Measurements from ENCODE around the gene SH3BP4. TPM values are rescaled to one million over a fixed set of nuclear protein-coding genes. Genes with fewer than 3 reads are reported as not detected.

Gene SH3BP4, protein sequence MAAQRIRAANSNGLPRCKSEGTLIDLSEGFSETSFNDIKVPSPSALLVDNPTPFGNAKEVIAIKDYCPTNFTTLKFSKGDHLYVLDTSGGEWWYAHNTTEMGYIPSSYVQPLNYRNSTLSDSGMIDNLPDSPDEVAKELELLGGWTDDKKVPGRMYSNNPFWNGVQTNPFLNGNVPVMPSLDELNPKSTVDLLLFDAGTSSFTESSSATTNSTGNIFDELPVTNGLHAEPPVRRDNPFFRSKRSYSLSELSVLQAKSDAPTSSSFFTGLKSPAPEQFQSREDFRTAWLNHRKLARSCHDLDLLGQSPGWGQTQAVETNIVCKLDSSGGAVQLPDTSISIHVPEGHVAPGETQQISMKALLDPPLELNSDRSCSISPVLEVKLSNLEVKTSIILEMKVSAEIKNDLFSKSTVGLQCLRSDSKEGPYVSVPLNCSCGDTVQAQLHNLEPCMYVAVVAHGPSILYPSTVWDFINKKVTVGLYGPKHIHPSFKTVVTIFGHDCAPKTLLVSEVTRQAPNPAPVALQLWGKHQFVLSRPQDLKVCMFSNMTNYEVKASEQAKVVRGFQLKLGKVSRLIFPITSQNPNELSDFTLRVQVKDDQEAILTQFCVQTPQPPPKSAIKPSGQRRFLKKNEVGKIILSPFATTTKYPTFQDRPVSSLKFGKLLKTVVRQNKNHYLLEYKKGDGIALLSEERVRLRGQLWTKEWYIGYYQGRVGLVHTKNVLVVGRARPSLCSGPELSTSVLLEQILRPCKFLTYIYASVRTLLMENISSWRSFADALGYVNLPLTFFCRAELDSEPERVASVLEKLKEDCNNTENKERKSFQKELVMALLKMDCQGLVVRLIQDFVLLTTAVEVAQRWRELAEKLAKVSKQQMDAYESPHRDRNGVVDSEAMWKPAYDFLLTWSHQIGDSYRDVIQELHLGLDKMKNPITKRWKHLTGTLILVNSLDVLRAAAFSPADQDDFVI
- 2.0 TPM for polyA plus RNA-seq

DNA sequence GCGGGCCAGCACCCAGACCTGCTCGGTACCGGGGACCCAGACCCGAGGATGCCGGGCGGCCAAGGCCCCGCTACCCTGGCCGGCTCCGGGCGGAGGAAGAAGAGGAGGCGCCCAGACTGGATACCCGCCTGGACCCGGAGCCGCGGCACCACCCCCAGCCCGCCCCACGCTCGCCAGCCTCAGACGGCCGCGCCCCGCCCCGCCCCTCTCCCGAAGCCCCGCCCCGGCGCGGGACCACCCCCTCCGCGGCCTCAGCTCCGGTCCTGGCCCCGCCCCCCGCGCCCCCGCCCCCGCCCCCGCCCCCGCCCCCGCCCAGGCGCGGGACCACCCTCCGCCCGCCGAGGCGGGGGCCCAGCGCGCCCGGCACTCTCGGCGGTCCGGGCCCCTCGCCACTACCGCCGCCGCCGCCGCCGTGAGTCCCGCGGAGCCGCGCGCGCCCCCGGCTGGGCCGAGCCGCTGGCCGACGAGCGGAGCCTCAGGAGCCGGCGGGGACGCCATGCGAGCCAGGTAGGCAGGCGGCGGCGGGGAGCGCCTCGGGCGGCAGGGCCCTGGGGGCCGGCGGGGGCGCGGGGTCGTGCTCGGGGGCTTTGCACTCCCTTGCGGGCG lies at the start of gene SH3BP4:
Gene SH3BP4 (plus strand): TSS at position 354 of the 606 bp plus-strand sequence. CDS start 82,986 bp downstream, outside the sequence.
- H3K36me3 Mint-ChIP-seq, result no peaks in the 10 kb centered on the region
- peaks cover 59% of the 10 kb centered on the region for H3K27me3 Mint-ChIP-seq
- H3K4me3 Mint-ChIP-seq, result peak within 1 kb of the TSS; percentile 68 to 94 (median 86)
- H3K9me3 Mint-ChIP-seq, result peaks cover 0 to 2% (median 0%) of the 10 kb centered on the region in 3 donors
- H3K27ac Mint-ChIP-seq, result peak within 1 kb of the TSS in 1 of 3 donors; percentile 5
- peaks cover 6 to 10% (median 8%) of the 10 kb centered on the region in 3 donors for H3K4me1 Mint-ChIP-seq

DNA sequence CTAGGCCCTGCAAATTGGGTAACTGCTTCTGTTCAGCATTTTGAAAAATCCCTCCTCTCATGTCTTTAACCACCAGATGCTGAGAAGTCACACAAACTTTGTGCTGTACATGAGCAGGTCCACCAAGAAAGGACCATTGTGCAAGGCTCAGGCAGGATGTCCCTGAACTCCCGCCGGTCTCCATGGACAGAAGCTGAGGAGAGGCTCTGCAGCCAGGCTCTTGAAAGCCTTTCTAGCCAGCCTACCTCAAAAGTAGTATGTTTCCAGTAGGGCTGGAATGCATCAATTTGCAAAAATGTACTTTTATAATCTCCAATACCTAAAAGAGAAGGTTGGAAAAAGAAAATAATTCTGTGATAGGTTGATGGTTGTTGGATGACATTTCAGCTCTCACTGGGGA lies 47.0 kb upstream of the SH3BP4 start:
- Mint-ChIP-seq H3K36me3 (no peaks in the 10 kb centered on the region), H3K9me3 (no peaks in the 10 kb centered on the region), H3K27ac (no peak overlapping the region), H3K4me1 (peaks cover 0 to 3% (median 0%) of the 10 kb centered on the region in 3 donors), H3K4me3 (no peak overlapping the region), H3K27me3 (no peaks in the 10 kb centered on the region)

DNA sequence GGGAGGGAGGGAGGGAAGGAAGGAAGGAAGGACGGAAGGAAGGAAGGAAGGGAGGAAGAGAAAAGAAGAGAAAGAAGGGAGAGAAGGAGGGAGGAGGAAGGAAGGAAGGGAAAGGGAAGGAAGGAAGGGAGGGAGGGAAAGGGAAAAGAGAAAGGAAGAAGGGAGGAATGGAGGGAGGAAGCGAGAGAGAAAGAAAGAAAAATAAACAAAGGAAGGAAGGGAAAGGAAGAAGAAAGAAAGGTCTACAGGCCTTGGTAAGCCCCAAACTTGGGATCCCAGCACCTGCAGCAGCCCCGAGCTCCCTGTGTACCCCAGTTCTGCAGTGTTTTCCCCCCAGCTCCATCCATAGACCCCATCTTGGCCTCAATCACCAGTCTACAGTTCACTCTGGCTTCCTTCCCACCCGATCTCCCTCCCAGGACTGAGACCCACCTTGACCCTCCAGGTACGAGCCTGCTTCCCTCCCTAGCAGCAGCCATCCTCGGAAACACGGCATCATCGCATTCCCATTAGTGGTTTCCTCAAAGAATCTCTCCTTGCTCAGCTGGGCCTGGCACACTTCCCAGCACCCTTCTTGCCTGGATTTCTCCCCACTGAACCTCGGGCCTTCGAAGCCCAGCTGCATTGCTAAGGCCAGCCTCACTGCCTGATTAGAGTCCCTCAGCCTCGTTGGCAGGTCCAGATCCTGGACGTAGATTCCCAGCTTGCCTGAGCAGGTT lies 46.1 kb upstream of the SH3BP4 start:
- Mint-ChIP-seq H3K27me3 (no peaks in the 10 kb centered on the region), H3K4me3 (no peak overlapping the region), H3K9me3 (no peaks in the 10 kb centered on the region), H3K27ac (no peak overlapping the region), H3K36me3 (no peaks in the 10 kb centered on the region), H3K4me1 (peaks cover 0 to 3% (median 0%) of the 10 kb centered on the region in 3 donors)

DNA sequence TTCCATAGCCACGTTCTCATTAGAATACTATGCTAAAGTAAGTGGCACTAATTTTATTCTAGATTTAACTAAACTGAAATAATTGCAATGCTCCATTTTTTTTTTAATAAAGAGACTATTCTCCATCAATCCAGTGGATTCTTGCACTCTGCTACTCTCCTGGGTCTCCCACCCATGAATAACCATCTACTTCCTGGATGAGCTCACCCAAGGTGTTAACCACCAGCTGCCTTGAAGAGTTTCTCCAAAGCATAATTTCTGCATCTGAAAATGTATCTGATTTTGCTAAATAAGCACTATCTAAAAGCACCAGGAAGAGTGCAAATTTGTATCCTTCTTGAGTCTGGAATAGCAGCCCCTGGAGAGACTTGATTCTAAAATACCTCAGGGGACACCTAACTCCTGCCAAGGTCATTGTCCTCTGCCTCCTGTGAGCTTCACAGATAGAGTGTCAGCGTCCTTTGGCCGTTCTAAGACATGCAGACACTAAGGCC lies 41.6 kb upstream of the SH3BP4 start:
- Mint-ChIP-seq H3K4me3 (no peak overlapping the region), H3K9me3 (no peaks in the 10 kb centered on the region), H3K27ac (no peak overlapping the region), H3K36me3 (no peaks in the 10 kb centered on the region), H3K4me1 (no peaks in the 10 kb centered on the region), H3K27me3 (peaks cover 6% of the 10 kb centered on the region)

DNA sequence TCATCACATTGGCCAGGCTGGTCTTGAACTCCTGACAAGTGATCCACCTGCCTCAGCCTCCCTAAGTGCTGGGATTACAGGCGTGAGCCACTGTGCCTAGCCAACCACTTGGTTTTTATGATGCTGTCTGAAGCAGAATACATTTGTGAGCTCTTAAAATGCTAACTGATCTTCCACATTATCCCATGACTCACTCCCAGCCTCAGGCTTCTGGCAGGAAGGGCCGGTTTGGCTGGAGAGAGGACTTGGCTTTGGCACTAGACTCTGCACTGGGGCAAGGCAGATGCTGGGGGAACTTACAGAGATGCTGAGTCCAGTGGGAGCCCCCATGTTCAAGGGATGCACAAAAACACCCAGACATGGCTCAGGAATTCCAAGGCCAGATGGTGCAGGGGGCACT lies 40.5 kb upstream of the SH3BP4 start:
- Mint-ChIP-seq H3K27me3 (peaks cover 6% of the 10 kb centered on the region), H3K27ac (no peak overlapping the region), H3K4me1 (no peaks in the 10 kb centered on the region), H3K36me3 (no peaks in the 10 kb centered on the region), H3K9me3 (no peaks in the 10 kb centered on the region), H3K4me3 (no peak overlapping the region)

DNA sequence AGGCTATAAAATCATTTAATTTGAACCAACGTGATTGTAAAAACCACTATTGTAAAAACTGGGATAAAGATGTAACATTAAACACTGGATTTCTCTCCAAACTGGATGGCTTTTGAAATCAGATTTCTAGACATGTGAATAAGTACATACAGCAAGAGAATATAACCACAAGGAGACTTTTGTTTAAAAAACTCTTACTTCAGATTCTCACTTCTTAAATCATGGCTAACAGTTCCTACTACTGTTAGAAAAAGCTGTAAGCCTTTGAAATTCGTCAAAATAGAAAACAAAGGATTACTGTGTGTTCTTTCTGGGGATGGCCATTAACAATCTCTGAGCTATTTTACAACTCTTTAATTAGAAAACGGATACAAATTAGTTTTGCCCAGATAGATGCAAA lies 39.4 kb upstream of the SH3BP4 start:
- Mint-ChIP-seq H3K27me3 (peaks cover 7% of the 10 kb centered on the region), H3K9me3 (no peaks in the 10 kb centered on the region), H3K27ac (no peak overlapping the region), H3K36me3 (no peaks in the 10 kb centered on the region), H3K4me3 (no peak overlapping the region), H3K4me1 (no peaks in the 10 kb centered on the region)

DNA sequence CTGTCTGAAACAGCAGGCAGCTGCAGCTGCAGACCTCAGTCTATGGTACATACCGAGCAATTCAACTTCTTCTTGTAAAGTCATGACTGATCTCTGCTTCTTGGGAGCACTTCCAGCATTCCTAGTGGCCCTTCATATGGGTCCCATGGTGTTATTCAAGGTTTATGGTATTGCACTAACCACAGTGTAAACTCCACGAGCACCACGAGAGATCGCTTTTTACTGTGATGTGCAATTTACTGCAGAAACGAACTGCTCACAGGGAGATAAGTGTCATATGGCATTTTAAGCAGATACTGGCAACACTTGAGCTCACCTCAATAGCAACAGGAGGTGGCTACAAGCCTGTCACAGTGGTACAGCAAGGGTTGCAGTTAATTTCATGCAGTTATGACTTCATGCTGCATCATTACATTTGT lies 38.6 kb upstream of the SH3BP4 start:
- no peaks in the 10 kb centered on the region for H3K36me3 Mint-ChIP-seq
- H3K27me3 Mint-ChIP-seq, result peaks cover 7% of the 10 kb centered on the region
- H3K4me1 Mint-ChIP-seq, result no peaks in the 10 kb centered on the region
- no peak overlapping the region for H3K27ac Mint-ChIP-seq
- no peak overlapping the region for H3K4me3 Mint-ChIP-seq
- H3K9me3 Mint-ChIP-seq, result no peaks in the 10 kb centered on the region

DNA sequence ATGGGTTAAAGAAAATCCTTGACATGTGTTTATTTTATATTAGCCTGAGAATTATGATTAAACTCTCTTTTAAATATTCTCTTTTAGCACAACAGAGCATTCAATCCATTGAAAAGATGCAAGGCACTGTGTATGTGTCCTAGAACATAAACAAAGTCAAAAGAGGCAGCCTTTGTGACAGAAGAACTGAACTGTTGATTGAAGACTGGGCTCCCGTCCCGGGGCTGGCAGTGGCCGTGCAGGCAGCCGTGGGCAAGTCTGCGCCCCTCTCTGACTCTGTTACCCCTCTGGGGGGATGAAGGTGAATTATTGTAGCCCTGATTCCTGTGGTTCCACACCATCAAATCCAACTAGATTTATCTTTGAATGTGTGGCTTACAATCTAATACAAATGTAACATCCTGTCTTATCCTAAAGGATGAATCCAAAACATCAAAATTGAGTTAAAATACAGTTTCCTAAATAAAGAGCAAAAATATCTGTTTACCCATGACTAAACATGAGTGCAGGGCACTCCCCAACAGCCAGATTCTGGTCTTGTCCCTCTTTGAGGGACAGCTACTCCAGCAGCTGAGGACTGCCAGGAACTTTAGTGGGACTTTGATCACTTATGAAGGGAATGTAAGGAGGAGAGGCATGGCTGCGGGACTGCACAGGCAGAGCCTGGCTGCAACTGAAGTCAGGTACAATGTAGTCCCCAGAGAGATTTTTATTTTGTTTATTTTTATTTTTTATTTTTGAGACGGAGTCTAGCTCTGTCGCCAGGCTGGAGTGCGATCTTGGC lies 37.3 kb upstream of the SH3BP4 start:
- peaks cover 0 to 2% (median 0%) of the 10 kb centered on the region in 3 donors for H3K9me3 Mint-ChIP-seq
- H3K27ac Mint-ChIP-seq, result no peak overlapping the region
- no peak overlapping the region for H3K4me3 Mint-ChIP-seq
- peaks cover 7% of the 10 kb centered on the region for H3K27me3 Mint-ChIP-seq
- H3K4me1 Mint-ChIP-seq, result no peaks in the 10 kb centered on the region
- H3K36me3 Mint-ChIP-seq, result no peaks in the 10 kb centered on the region

DNA sequence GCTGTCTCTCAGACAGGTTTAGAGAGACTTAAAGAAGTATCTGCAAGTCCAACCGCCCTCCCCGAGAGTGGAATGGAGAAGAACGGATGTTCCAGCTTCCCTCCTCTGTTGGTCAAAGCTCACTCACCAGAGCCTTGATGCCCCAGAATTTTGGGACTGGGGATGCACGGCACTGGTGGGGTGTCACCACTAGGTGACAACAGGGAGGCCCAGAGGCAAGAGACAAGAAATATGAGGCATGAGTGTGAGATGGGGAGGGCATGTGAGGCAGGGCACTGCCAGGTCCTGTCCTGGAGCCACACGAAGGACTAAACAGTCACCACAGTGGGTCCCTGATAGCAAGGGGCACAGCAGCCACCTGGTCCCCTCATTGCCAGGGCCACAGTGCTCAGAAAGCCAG lies 35.1 kb upstream of the SH3BP4 start:
- no peaks in the 10 kb centered on the region for H3K4me1 Mint-ChIP-seq
- peaks cover 0 to 4% (median 2%) of the 10 kb centered on the region in 3 donors for H3K9me3 Mint-ChIP-seq
- H3K27me3 Mint-ChIP-seq, result peaks cover 7% of the 10 kb centered on the region
- H3K36me3 Mint-ChIP-seq, result no peaks in the 10 kb centered on the region
- no peak overlapping the region for H3K27ac Mint-ChIP-seq
- no peak overlapping the region for H3K4me3 Mint-ChIP-seq

DNA sequence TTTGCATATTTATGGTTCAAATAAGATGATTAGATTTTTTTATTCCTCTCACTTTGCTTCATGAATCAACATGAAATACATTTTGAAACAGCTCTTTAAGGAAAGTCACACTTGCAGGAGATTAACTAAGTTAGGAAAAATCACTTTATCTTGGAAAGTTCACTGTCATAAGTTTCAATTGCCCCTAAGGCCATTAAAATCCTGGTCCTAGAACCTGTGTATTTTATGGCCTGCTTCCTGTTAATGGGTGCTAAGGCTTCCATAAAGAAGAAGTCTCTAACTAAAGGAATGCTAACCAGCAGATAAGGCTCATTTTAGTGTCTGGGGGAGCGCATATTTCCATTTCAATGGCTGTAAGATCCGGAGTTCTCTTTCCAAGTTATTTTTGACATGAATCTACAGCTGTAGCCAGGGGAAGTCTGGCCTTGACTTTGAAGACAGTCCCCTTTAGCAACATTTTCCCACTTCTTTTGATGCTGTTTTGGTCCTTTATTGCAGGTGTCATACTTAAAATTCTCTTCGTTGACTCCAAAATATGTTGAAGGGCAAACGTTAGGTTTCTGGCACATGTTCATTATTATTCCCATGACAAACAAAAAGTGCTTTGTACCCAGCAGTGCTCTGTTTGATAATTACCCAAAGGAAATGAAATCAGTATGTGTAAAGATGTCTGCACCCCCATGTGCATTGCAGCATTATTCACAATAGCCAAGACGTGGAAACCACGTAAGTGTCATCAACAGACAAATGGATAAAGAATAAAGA lies 34.4 kb upstream of the SH3BP4 start:
- Mint-ChIP-seq H3K27me3 (peaks cover 7% of the 10 kb centered on the region), H3K36me3 (no peaks in the 10 kb centered on the region), H3K9me3 (peaks cover 0 to 4% (median 2%) of the 10 kb centered on the region in 3 donors), H3K27ac (no peak overlapping the region), H3K4me1 (no peaks in the 10 kb centered on the region), H3K4me3 (no peak overlapping the region)

DNA sequence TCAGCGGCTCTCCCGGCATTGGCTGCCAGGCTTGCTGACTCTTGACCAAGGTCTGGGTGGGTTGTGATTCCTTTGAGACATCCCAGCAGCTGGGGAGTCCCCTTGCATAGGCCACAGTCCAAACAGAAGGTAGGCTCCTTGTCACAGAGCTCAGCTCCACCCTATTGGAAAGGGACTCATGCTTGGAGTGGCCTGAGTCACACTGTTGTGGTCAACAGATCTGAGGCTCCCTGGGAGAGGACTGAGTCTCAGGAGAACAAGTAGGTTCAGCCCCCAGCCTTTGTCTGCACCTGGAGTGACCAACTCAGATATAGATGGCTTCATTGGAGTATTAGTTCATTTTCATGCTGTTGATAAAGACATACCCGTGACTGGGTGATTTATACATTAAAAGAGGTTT lies 32.1 kb upstream of the SH3BP4 start:
- Mint-ChIP-seq H3K4me3 (no peak overlapping the region), H3K27me3 (peaks cover 1% of the 10 kb centered on the region), H3K9me3 (peaks cover 0 to 8% (median 2%) of the 10 kb centered on the region in 3 donors), H3K4me1 (no peaks in the 10 kb centered on the region), H3K27ac (no peak overlapping the region), H3K36me3 (no peaks in the 10 kb centered on the region)

DNA sequence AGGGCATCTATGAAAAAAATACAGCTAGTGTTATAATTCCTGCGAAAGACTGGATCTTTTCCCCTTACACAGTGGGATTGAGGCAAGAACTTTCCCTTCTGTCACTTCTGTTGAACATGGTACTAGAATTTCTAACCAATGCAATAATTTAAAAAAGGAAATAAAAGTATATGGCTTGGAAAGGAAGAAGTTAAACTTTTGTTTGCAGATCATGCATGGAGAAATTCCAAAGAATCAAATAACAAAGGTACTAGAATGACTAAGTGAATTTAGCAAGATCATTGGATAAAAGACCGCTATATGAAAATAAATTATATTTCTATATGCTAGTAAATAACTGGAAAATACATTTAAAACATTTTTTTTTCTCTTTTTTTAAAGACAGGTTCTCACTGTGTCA lies 31.0 kb upstream of the SH3BP4 start:
- Mint-ChIP-seq H3K4me1 (no peaks in the 10 kb centered on the region), H3K36me3 (no peaks in the 10 kb centered on the region), H3K9me3 (peaks cover 0 to 8% (median 2%) of the 10 kb centered on the region in 3 donors), H3K27me3 (peaks cover 1% of the 10 kb centered on the region), H3K27ac (no peak overlapping the region), H3K4me3 (no peak overlapping the region)

DNA sequence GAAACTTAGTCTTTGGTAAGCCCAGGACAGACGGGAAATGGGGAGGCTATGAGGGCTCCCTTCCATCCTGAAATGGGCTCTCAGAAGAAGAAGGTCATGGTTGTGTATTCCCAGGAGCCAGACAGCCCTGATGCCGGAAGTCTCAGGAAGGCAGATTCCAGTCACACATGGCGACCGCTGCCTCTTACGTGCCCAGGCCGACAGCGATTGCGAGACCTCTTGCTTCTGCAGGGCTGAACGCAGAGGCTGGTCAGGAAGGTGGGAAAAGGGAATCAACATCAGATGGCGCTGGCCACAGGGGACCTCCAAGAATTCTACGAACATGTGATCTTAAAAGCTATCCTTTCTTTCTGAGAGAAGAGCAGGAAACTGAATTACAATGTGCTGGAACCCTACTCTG lies 22.8 kb upstream of the SH3BP4 start:
- no peak overlapping the region for H3K4me3 Mint-ChIP-seq
- no peak overlapping the region for H3K27ac Mint-ChIP-seq
- peaks cover 2% of the 10 kb centered on the region for H3K27me3 Mint-ChIP-seq
- H3K4me1 Mint-ChIP-seq, result no peaks in the 10 kb centered on the region
- no peaks in the 10 kb centered on the region for H3K36me3 Mint-ChIP-seq
- peaks cover 0 to 2% (median 1%) of the 10 kb centered on the region in 3 donors for H3K9me3 Mint-ChIP-seq
